Parietal lobe (tissue), 1 donor: ENCODE results near the gene GJB3. TPM values are rescaled to one million over a fixed set of nuclear protein-coding genes. Genes with fewer than 3 reads are reported as not detected.

Experiments
- total RNA-seq: library from RNA; depleted of rRNA; stranded (reverse); fragments of >200 nt; gene quantifications from one replicate; pipeline ENCODE4 v1.2.3, GENCODE V29; 2014

GJB3 gene
- total RNA-seq: not detected

DNA sequence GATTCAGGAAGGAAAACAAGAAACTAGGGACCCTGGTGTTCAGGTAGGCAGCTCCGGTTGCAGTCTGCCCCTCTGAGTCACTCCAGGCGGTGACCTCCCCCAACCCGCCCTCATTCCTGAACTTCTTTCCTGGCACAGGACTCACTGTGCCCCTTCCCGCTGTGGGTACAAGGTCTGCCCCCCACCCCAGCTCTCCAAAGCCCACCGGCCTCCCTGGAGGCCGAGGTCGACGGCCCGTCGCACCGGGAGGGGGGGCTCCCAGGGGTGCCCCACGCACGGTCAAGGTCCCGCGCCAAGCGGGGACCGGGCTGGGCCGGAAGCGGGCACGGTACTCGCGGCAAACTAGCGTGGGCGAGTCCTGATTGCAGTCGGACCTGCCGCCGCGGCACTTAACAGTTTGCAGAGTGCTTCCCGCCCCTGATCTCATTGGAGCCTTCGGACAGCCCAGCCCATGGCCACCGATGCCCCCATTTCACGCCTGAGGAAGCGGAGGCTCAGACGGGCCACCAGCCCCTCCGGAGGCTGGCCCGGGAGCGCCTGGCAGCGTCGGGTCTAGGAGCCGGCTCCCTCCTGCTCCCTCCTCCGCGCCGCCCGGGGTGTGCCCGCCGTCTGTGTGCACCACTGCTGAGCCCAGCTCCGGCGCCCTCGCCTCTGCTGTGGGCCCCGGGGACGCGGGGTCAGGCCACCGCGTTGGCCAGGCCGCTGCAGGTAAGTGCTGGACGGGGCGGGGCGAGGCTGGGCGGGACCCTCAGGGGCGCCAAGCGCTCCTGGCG is at the start of gene GJB3:
Gene GJB3, plus strand, starts transcription at position 144 of the 773 bp plus-strand sequence. CDS start 3,549 bp downstream, outside the sequence.

DNA sequence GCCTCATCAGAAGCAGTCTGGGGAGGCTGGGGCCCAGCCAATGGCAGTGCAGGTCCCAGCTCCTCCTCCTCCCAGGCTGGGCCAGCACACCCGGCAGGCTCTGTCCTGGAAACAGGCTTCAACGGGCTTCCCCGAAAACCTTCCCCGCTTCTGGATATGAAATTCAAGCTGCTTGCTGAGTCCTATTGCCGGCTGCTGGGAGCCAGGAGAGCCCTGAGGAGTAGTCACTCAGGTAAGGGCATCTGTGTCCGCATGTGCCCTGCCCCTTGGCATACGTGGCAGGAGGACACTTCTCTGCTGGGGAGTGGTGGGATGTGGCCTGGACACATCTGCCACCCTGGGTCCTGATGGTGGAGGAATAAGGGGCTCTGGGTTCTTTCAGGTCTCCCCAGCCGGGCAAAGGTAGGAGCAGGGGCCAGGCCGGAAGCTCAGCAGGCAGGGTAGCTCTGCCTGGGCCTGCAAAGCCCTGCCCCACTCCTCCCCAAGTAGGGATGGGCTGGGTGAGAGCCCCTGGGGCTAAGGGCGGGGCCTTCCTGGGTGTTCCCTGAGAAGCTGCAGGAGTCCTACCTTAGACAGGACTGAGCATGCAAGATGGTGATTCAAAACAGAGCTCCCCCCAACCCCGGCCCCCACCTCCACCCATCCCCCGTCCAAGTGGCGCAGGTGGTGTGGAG is 25.9 kb upstream of the GJB3 start, which contains the start of gene GJB5:
Gene GJB5, plus strand, starts transcription at position 84 of the 674 bp plus-strand sequence. CDS start 2,284 bp downstream, outside the sequence.

DNA sequence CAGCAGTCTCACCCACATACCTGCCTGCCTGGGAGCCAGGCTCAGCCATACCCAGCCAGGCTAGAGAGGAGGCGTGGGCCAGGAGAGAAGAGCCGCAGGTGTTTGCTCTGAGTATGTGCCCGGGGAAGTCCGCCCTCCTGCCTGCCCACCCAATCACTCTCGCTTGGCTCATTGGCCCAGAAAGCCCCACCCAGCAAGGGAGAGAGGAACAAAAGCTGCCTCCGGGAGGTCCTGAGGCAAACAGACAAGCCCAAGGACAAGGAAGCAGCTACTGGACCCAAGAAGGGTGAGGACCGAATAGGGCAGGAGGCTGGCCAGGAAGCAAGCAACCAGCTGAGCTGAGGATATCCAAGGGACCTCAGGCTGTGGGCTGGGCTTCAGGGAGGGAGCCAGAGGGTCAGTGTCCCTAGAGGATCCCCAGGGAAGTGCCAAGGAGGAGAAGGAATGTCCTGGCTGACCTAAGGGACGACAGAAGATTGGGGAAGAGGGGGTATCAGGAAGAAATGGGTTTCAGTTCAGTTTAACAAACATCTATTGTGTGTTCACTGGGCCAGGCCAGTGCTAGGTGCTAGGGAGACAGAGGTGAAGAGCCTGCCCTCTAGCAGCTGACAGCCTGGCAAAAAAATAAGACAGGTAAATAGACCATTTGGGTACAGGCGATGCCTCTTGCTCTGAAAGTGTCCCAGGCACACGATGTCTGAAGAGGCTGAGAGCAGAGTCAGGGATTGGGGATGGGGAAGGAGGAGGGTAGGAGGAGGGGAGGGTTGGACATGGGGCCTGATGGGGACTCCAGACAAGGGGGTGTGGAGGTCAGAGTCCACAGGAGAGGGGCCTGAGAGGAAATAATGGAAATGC is 21.3 kb upstream of the GJB3 start, which contains the start of gene GJB4:
Gene GJB4, plus strand, starts transcription at position 238 of the 855 bp plus-strand sequence. CDS start 1,515 bp downstream, outside the sequence.

DNA sequence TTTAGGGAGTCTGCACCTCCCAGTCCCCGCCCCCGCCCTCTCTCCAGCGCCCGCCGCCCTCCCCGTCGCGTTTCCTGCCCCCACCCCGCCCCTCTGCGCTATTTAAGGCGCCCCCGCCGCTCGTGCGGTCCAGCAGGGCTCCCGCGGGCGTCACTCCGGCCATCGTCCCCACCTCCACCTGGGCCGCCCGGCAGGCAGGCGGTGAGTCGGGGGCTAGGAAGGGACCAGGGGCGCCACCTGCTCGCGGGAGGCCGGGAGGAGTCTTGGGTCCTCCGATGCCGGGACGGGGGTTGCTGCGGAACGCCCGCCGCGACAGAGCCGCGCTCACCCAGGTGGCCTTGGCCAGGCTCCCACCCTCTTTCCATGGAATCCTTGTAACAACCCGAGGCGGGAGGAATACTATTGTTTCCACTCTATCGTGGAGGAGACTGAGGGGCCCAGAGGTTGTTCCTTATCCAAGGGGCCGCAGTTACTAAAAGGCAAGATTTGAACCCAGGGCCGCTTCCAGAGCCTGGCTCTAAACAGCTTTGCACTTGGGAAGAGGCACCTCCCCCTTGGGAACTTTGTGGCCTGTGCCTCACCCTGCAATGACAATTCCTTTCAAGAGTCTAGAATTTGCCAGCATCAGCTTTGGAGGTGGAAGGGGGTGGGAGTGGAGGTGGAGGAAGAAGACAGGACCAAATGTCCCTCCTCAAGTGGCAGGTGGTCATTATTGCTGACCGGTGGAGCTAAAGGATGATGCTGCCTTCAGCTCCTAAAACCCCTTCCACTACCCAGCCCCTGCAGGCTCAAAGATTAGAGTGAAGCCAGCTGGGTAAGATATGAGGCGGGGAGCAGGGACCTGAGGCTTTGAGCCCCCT is 12.1 kb downstream of the GJB3 start, which contains the start of gene GJA4:
Gene GJA4, plus strand, starts transcription at position 132 of the 860 bp plus-strand sequence. CDS start 1,215 bp downstream, outside the sequence.

Other genes starting within 250 kb of the GJB3 start
- not detected for gene GJB5, start 26.2 kb upstream of the GJB3 start, total RNA-seq
- not detected for gene GJB4, start 21.5 kb upstream of the GJB3 start, total RNA-seq
- 1.6 TPM for gene GJA4, start 11.8 kb downstream of the GJB3 start, total RNA-seq
- 15.0 TPM for gene SMIM12, start 78.5 kb downstream of the GJB3 start, total RNA-seq
- 5.0 TPM for gene DLGAP3, start 148.4 kb downstream of the GJB3 start, total RNA-seq
- gene TMEM35B, start 204.1 kb downstream of the GJB3 start, total RNA-seq: 2.5 TPM